HG03159 (cell line): ENCODE results near the gene KLHL33.

Experiments
- ATAC-seq: cut with Tn5 transposase; IDR thresholded peaks from one replicate; pipeline ENCODE4 v1.9.1; 2021; ENCODE audit warnings: mild to moderate bottlenecking, moderate library complexity; ENCODE audit not compliant: unreplicated experiment

KLHL33 gene

GRCh38 chr14:20380681-20381080 is 55.3 kb downstream of the KLHL33 start:
- no peak for ATAC-seq

GRCh38 chr14:20379743-20380142 is 56.2 kb downstream of the KLHL33 start:
- ATAC-seq: no peak

GRCh38 chr14:20377171-20377570 is 58.8 kb downstream of the KLHL33 start:
- no peak for ATAC-seq

GRCh38 chr14:20376071-20376588 is 59.8 kb downstream of the KLHL33 start:
- no peak for ATAC-seq
